ENCODE results near the gene CNTNAP1.

- TF ChIP-seq POLR2AphosphoS5 (IDR thresholded peaks at IDR 0.05; ENCODE audit: borderline replicate concordance, low read depth, low read length) (no peak), EZH2 (IDR thresholded peaks at IDR 0.05) (no peak), FOXP2 (optimal IDR thresholded peaks at IDR 0.05; ENCODE audit: control extremely low read depth, extremely low read length, insufficient read depth) (peak; percentile 45)
Observed at GRCh38 chr17:42677012-42677857, 5.1 kb upstream of the CNTNAP1 start.
